Cardiac fibroblast (primary cell): ENCODE data around the gene PYCR2.

Source experiments
- DNase-seq, 2 donors: peaks; one replicate each; pipeline versions ENCODE4 v3.0.0 to v3.0.0-alpha.2; 2010; ENCODE audit warnings: low read depth in 2 of 2
- H3K4me3 ChIP-seq, 2 donors: replicated peaks in 1 of 2; 1 replicate in 1 of 2; 2 replicates in 1 of 2; pipeline ENCODE4 v1.5.1; 2011; ENCODE audit warnings: low read depth in 2 of 2, low read length in 2 of 2, mild to moderate bottlenecking in 2 of 2, moderate library complexity in 1 of 2
- CTCF ChIP-seq: IDR thresholded peaks from one replicate; pipeline ENCODE4 v1.5.1; 2011; ENCODE audit warnings: low read depth, mild to moderate bottlenecking, low read length, inconsistent platforms

Gene PYCR2

GRCh38 chr1:225880222-225880588 lies 43.8 kb downstream of the PYCR2 start:
- H3K4me3 ChIP-seq, result no peak overlapping the region
- TF ChIP-seq CTCF, result no peak

GRCh38 chr1:225879521-225880221 lies 44.4 kb downstream of the PYCR2 start:
- TF ChIP-seq CTCF, result no peak
- H3K4me3 ChIP-seq, result no peak overlapping the region
- no peak for DNase-seq

More at GRCh38 chr1:225880222-225880588, 43.8 kb downstream of the PYCR2 start:
- no peak for DNase-seq

- no peak for TF ChIP-seq CTCF
- no peak overlapping the region for H3K4me3 ChIP-seq
- no peak for DNase-seq
These were observed 45.8 kb downstream of the PYCR2 start for GRCh38 chr1:225878282-225878681.

- DNase-seq, result peak; percentile 52 to 67
These were observed 46.5 kb downstream of the PYCR2 start for GRCh38 chr1:225877580-225877979.

GRCh38 chr1:225876900-225877510 lies 47.0 kb downstream of the PYCR2 start:
- TF ChIP-seq CTCF, result no peak
- no peak overlapping the region for H3K4me3 ChIP-seq
- no peak for DNase-seq

More at GRCh38 chr1:225877580-225877979, 46.5 kb downstream of the PYCR2 start:
- H3K4me3 ChIP-seq, result no peak overlapping the region
- peak; percentile 59 for TF ChIP-seq CTCF

GRCh38 chr1:225875044-225875815 lies 48.8 kb downstream of the PYCR2 start:
- H3K4me3 ChIP-seq, result no peak overlapping the region
- no peak for DNase-seq
- TF ChIP-seq CTCF, result no peak
